AG04449 (cell line): ENCODE measurements around the gene LAMA3.

ENCODE experiments used
- CTCF ChIA-PET: fragments of 350-600 bp; formaldehyde crosslinking; extraction: SDS; loops from one replicate; lab custom pipeline; 2021; ENCODE audit warnings: antibody characterized with exemption; lab: Yijun Ruan, JAX
- POLR2A ChIA-PET: fragments of 400-600, 350-600 bp; formaldehyde crosslinking; extraction: SDS; loops from one replicate; lab custom pipeline; 2020; ENCODE audit warnings: antibody characterized with exemption, inconsistent platforms; lab: Yijun Ruan, JAX
- DNase-seq: peaks from one replicate; pipeline ENCODE4 v3.0.0-alpha.2; 2010; ENCODE audit warnings: low read depth, low spot score
- H3K4me3 ChIP-seq: 2 replicates; pipeline ENCODE4 v1.5.1; 2011; ENCODE audit warnings: low read depth, mild to moderate bottlenecking, control low read depth, low read length
- TF ChIP-seq, protein P1 (sequence below): IDR thresholded peaks from one replicate; pipeline ENCODE4 v1.5.1; 2011; ENCODE audit warnings: mild to moderate bottlenecking, moderate library complexity, low read length, control low read depth, inconsistent platforms; ENCODE audit not compliant: insufficient read depth; ENCODE audit errors: missing control alignments

LAMA3 gene

GRCh38 chr18:23724681-23725080 is 35.4 kb downstream of the LAMA3 start:
- CTCF ChIA-PET: no interaction called here
- POLR2A ChIA-PET: interaction anchor here (0.6 kb wide), 1 partner anchor 10 kb away, joined by 3 read pairs; no protein-coding TSS in a partner anchor
- no peak for DNase-seq
- no peak overlapping the region for H3K4me3 ChIP-seq
- TF ChIP-seq, protein P1, sequence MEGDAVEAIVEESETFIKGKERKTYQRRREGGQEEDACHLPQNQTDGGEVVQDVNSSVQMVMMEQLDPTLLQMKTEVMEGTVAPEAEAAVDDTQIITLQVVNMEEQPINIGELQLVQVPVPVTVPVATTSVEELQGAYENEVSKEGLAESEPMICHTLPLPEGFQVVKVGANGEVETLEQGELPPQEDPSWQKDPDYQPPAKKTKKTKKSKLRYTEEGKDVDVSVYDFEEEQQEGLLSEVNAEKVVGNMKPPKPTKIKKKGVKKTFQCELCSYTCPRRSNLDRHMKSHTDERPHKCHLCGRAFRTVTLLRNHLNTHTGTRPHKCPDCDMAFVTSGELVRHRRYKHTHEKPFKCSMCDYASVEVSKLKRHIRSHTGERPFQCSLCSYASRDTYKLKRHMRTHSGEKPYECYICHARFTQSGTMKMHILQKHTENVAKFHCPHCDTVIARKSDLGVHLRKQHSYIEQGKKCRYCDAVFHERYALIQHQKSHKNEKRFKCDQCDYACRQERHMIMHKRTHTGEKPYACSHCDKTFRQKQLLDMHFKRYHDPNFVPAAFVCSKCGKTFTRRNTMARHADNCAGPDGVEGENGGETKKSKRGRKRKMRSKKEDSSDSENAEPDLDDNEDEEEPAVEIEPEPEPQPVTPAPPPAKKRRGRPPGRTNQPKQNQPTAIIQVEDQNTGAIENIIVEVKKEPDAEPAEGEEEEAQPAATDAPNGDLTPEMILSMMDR: no peak

DNA sequence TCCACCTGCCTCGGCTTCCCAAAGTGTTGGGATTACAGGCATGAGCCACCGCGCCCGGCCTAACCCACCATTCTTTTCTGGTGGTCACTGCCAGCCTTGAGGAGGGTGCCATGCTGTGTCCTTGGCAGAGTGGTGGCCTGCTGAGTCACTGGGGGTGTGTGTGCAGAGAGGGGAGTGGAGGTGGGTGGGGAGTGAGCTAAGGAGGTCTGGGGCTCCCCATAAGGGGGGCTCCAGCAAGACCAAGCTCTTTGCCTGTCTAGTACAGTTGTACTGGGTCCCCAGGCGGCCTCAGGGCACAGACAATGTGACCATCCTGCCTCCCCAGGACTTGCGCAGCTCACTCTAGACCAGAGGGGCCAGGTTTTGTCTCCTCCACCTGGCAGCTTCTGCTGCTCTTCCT is 36.1 kb downstream of the LAMA3 start:
- TF ChIP-seq, protein P1: no peak
- no peak overlapping the region for H3K4me3 ChIP-seq
- CTCF ChIA-PET: no interaction called here
- POLR2A ChIA-PET: no interaction called here
- DNase-seq: no peak

GRCh38 chr18:23725827-23726661 is 36.8 kb downstream of the LAMA3 start:
- ChIA-PET CTCF (no interaction called here), POLR2A (no interaction called here)
- TF ChIP-seq, protein P1: no peak
- DNase-seq: no peak
- no peak overlapping the region for H3K4me3 ChIP-seq

DNA sequence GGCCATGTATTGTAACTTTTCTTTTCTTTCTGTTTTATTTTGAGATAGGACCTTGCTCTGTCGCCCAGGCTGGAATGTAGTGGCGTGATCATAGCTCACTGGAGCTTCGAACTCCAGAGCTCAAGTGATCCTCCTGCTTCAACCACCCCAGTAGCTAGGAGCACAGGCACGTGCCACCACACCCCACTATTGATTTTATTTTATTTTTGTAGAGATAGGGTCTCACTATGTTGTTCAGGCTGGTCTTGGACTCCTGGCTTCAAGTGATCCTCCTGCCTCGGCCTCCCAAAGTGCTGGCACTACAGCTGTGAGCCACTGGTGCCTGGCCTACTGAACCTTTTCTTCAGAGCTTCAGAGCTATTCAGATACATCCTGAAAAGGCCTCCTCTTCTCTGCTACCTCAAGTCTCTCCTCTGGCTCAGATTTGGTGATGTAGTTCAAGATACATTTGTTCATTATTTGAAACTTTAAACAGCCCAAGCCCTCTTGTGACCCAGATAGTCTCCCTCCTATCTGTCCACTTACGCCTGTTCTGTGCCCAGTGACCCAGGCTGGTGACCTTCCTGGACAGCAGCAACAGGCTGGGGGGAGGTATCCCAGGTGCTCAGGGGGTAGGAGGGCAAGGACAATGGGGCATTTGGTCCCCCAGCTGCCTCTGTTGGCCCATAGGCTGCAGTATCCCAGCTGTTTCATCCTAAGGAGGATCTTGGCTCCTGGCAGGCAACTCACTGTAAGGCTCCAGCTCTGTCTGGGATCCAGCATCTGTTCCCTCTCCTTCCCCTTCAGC is 38.6 kb downstream of the LAMA3 start:
- POLR2A ChIA-PET: no interaction called here
- H3K4me3 ChIP-seq: no peak overlapping the region
- TF ChIP-seq, protein P1: no peak
- CTCF ChIA-PET: interaction anchor here (1.0 kb wide), 1 partner anchor 34 kb away, joined by 3 read pairs; no protein-coding TSS in a partner anchor
- no peak for DNase-seq

DNA sequence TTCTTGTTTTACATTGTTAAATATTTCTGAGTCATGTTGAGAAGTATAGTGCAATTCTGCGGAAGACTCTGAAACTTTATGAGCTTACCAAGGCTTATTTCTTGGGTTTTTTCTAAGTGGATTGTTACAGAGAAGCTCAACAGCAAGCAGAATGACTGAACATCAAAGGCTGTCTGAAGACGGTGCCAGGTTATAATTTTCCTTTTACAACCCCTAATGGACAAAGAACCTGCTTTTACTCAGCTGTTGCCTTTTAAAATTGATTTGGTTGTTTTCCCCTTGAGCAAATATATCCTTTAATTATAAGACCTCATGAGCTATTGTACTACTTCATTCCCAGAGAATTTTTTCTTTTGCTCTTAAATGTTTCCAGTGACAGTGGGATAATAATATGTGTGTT is 41.6 kb downstream of the LAMA3 start:
- ChIA-PET CTCF (interaction anchor here (0.8 kb wide), 2 partner anchors 25 to 28 kb away, joined by 3 read pairs; no protein-coding TSS in a partner anchor), POLR2A (no interaction called here)
- no peak overlapping the region for H3K4me3 ChIP-seq
- no peak for DNase-seq
- TF ChIP-seq, protein P1: no peak

DNA sequence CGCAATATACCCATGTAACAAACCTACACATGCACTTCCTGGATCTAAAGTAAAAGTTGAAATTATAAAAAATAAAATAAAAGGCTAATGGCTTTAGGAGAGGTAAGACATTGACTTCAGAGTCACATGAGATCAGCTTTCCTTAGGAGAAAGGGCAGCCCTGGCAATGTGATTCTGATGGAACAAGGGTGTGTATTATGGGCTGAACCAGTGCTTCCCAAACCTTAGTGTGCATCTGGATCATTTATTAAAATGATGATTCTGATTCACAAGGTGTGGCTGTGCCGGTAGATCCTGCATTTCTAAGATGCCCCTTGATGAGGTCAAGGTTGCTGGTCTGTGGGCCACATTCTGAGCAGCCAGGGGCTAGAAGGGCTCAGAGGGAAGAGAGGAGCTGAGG is 42.6 kb downstream of the LAMA3 start:
- CTCF ChIA-PET: no interaction called here
- POLR2A ChIA-PET: interaction anchor here (0.6 kb wide), 1 partner anchor 105 kb away, joined by 3 read pairs; no protein-coding TSS in a partner anchor
- no peak for DNase-seq
- H3K4me3 ChIP-seq: no peak overlapping the region
- TF ChIP-seq, protein P1: no peak
